GM19397 (cell line): ENCODE measurements around the gene PINLYP.

Experiments
- ATAC-seq: cut with Tn5 transposase; IDR thresholded peaks from one replicate; pipeline ENCODE4 v1.9.1; 2021; ENCODE audit warnings: mild to moderate bottlenecking, moderate library complexity; ENCODE audit not compliant: unreplicated experiment

PINLYP gene

GRCh38 chr19:43626838-43627237 lies 51.2 kb downstream of the PINLYP start:
- no peak for ATAC-seq

GRCh38 chr19:43628646-43629326 lies 53.2 kb downstream of the PINLYP start:
- no peak for ATAC-seq

GRCh38 chr19:43631491-43631890 lies 55.9 kb downstream of the PINLYP start:
- ATAC-seq, result no peak
